Thoracic aorta (tissue), 2 donors: ENCODE data around the gene BCL11B. TPM values are rescaled to one million over a fixed set of nuclear protein-coding genes. Genes with fewer than 3 reads are reported as not detected.

Source experiments
- ATAC-seq: fragments of 150-250 bp; one replicate; pipeline ENCODE4 v1.8.0; 2017; ENCODE audit warnings: low read depth; ENCODE audit not compliant: insufficient number of reproducible peaks, low FRiP score
- DNase-seq: peaks from one replicate; pipeline ENCODE4 v3.0.0-alpha.2; 2020; ENCODE audit warnings: low spot score
- H3K27ac ChIP-seq, 2 donors: fragments of 200-600 bp; sonication (generic); 1 replicate in 1 of 2; 2 replicates in 1 of 2; pipeline ENCODE4 v1.5.1; 2016; ENCODE audit warnings: mild to moderate bottlenecking in 2 of 2, moderate library complexity in 2 of 2
- H3K27me3 ChIP-seq: fragments of 200-600 bp; sonication (generic); replicated peaks from 2 replicates; pipeline ENCODE4 v1.6.0; 2016; ENCODE audit warnings: mild to moderate bottlenecking; ENCODE audit not compliant: insufficient read depth
- H3K36me3 ChIP-seq: fragments of 200-600 bp; sonication (generic); one replicate; pipeline ENCODE4 v1.5.1; 2016
- H3K4me1 ChIP-seq, 2 donors: fragments of 200-600 bp; sonication (generic); 1 replicate in 1 of 2; 2 replicates in 1 of 2; pipeline versions ENCODE4 v1.5.1 to v1.6.0; 2016; ENCODE audit warnings: low read depth in 2 of 2, mild to moderate bottlenecking in 1 of 2; ENCODE audit not compliant: control insufficient read depth in 1 of 2
- H3K4me3 ChIP-seq: fragments of 200-600 bp; sonication (generic); 2 replicates; pipeline ENCODE4 v1.5.1; 2016; ENCODE audit warnings: mild to moderate bottlenecking
- H3K9me3 ChIP-seq: fragments of 200-600 bp; sonication (generic); 2 replicates; pipeline ENCODE4 v1.5.1; 2016
- CTCF ChIP-seq: fragments of 200-600 bp; sonication (generic); IDR thresholded peaks from one replicate; pipeline ENCODE4 v1.5.1; 2019; ENCODE audit warnings: antibody characterized with exemption
- total RNA-seq, 2 donors: library from RNA; depleted of rRNA; stranded (reverse); fragments of >200 nt; gene quantifications; one replicate each; pipeline versions ENCODE4 v1.1.0 to v1.2.3, GENCODE V29; 2016

The BCL11B gene
- total RNA-seq, 2 donors from 2014 or later, result 0.92 to 6.2 TPM

DNA sequence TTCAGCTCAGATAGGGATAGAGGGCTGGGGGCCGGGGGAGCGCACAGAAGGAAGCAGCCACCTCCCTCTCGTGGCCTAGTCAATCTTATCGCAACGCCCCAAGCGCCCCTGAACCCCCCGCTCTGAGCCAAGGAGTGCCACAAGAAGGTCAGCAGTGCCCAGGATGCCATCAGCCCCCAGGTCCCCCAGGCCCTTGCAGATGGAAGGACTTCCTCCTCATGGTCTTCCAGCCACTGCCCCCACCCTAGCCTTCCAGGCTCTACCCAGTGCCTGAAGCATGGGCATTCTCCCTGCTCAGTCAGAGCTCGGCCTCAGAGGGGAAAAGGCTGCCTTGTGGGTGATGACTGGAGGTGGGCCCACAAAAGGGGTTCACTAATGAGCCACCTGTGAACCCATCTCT lies 68.2 kb downstream of the BCL11B start:
- Histone ChIP-seq H3K9me3 (no peaks in the 10 kb centered on the region), H3K27ac (no peak overlapping the region), H3K36me3 (no peaks in the 10 kb centered on the region), H3K4me1 (no peaks in the 10 kb centered on the region), H3K4me3 (no peak overlapping the region), H3K27me3 (no peaks in the 10 kb centered on the region)
- DNase-seq (no peak), ATAC-seq (no peak)
- TF ChIP-seq CTCF, result no peak

DNA sequence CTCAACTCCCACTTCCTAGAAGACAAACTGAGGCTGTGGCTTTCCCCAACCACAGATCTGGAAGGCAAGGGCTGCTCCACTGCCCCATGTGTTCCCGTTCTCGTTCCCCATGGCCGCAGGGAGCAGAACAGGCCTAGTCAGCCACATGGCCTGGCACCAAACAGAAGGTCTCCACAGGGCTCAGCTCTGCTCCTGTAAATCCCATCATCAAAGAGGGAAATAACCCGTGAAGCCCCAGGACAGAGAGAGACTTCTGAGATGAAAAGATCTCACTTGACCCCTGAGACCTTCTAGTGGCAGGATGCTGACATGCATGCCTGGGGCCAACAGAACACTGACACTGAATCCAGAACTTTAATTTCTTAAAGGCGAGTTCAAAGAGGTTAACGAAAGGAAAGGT lies 68.9 kb downstream of the BCL11B start:
- H3K4me1 ChIP-seq, result no peaks in the 10 kb centered on the region
- H3K9me3 ChIP-seq, result no peaks in the 10 kb centered on the region
- no peaks in the 10 kb centered on the region for H3K27me3 ChIP-seq
- no peak for TF ChIP-seq CTCF
- no peak overlapping the region for H3K4me3 ChIP-seq
- DNase-seq (no peak), ATAC-seq (no peak)
- H3K27ac ChIP-seq, result no peak overlapping the region
- no peaks in the 10 kb centered on the region for H3K36me3 ChIP-seq

GRCh38 chr14:99202516-99202915 lies 69.5 kb downstream of the BCL11B start:
- TF ChIP-seq CTCF, result no peak
- no peaks in the 10 kb centered on the region for H3K36me3 ChIP-seq
- H3K27ac ChIP-seq, result no peak overlapping the region
- H3K9me3 ChIP-seq, result no peaks in the 10 kb centered on the region
- H3K4me3 ChIP-seq, result no peak overlapping the region
- DNase-seq (no peak), ATAC-seq (no peak)
- H3K27me3 ChIP-seq, result no peaks in the 10 kb centered on the region
- H3K4me1 ChIP-seq, result no peaks in the 10 kb centered on the region

GRCh38 chr14:99201351-99202073 lies 70.5 kb downstream of the BCL11B start:
- no peak for TF ChIP-seq CTCF
- no peak overlapping the region for H3K4me3 ChIP-seq
- H3K36me3 ChIP-seq, result no peaks in the 10 kb centered on the region
- no peaks in the 10 kb centered on the region for H3K27me3 ChIP-seq
- no peak for DNase-seq
- no peak for ATAC-seq
- H3K27ac ChIP-seq, result no peak overlapping the region
- H3K4me1 ChIP-seq, result no peaks in the 10 kb centered on the region
- H3K9me3 ChIP-seq, result no peaks in the 10 kb centered on the region

DNA sequence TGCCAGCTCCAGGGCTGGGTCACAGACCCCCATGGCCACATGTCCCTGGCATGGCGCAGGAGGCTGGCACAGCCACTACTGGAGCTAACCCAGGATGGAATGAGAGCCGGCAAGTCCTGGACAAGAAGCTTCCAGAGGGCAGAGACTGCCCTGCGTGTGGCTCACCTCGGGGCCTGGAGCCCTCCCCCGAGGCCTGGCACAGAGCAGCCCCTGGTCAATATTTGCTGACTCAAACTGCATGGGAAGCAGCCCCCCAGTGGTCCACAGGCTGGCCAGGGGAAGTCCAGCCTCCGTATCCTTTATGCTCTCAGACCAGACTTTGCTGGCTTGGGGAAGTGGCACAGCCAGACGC lies 71.4 kb downstream of the BCL11B start:
- ATAC-seq (no peak), DNase-seq (no peak)
- Histone ChIP-seq H3K27me3 (no peaks in the 10 kb centered on the region), H3K9me3 (no peaks in the 10 kb centered on the region), H3K4me3 (no peak overlapping the region), H3K36me3 (no peaks in the 10 kb centered on the region), H3K27ac (no peak overlapping the region), H3K4me1 (no peaks in the 10 kb centered on the region)
- no peak for TF ChIP-seq CTCF
